HepG2 (cell line): Measurements from ENCODE around the gene MMS19. TPM values are rescaled to one million over a fixed set of nuclear protein-coding genes. Genes with fewer than 3 reads are reported as not detected.
A peak's percentile ranks its signal among the peaks of the same experiment; 100 is the strongest.

ENCODE experiments used
- BORCS8-MEF2B ChIP-seq: sonication (generic); formaldehyde crosslinking; IDR thresholded peaks from 2 replicates; pipeline ENCODE4 v1.8.0; 2022; ENCODE audit warnings: mild to moderate bottlenecking, missing genetic modification reagents
- GABPA ChIP-seq, 2 experiments: IDR thresholded peaks; 2 replicates each; pipeline ENCODE4 v1.6.1; 2011 to 2016; ENCODE audit warnings: low read depth in 2 of 2, low read length in 1 of 2, missing biosample characterization in 1 of 2, missing genetic modification characterization in 1 of 2
- HNRNPH1 ChIP-seq: fragments of 200-400 bp; formaldehyde crosslinking; optimal IDR thresholded peaks from 2 replicates; pipeline ENCODE3; 2017; ENCODE audit warnings: mild to moderate bottlenecking, low read depth, low read length
- ISX ChIP-seq: sonication (generic); formaldehyde crosslinking; conservative IDR thresholded peaks from 2 replicates; pipeline ENCODE4 v1.5.0; 2020; ENCODE audit warnings: missing genetic modification reagents
- MBNL3 ChIP-seq: fragments of 250-450 bp; sonication (Bioruptor Pico); conservative IDR thresholded peaks from 2 replicates; pipeline ENCODE4 v1.8.0; 2022; ENCODE audit warnings: mild to moderate bottlenecking, inconsistent platforms
- MIXL1 ChIP-seq: IDR thresholded peaks from 2 replicates; pipeline ENCODE4 v1.6.1; 2016
- NAIF1 ChIP-seq: sonication (generic); formaldehyde crosslinking; IDR thresholded peaks from 2 replicates; pipeline ENCODE4 v1.5.0; 2020; ENCODE audit warnings: mild to moderate bottlenecking, missing genetic modification reagents, borderline replicate concordance
- NPAS2 ChIP-seq: sonication (generic); formaldehyde crosslinking; IDR thresholded peaks from 2 replicates; pipeline ENCODE4 v1.8.0; 2022; ENCODE audit warnings: mild to moderate bottlenecking, missing genetic modification reagents, borderline replicate concordance
- PHF5A ChIP-seq: IDR thresholded peaks from one replicate; pipeline ENCODE4 v1.6.1; 2018; ENCODE audit warnings: low read depth, missing genetic modification reagents; ENCODE audit not compliant: unreplicated experiment
- RBFOX2 ChIP-seq: fragments of 200-400 bp; formaldehyde crosslinking; IDR thresholded peaks from 2 replicates; pipeline ENCODE4 v1.6.1; 2017; ENCODE audit warnings: low read depth, mild to moderate bottlenecking, low read length
- RORA ChIP-seq: sonication (generic); formaldehyde crosslinking; IDR thresholded peaks from 2 replicates; pipeline ENCODE4 v1.5.0; 2020; ENCODE audit warnings: mild to moderate bottlenecking, missing genetic modification reagents, moderate library complexity
- SMAD3 ChIP-seq: sonication (generic); formaldehyde crosslinking; IDR thresholded peaks from 2 replicates; pipeline ENCODE4 v1.4.0; 2020; ENCODE audit warnings: missing genetic modification reagents
- SRSF9 ChIP-seq: fragments of 200-400 bp; formaldehyde crosslinking; IDR thresholded peaks from 2 replicates; pipeline ENCODE4 v1.6.1; 2018; ENCODE audit warnings: borderline replicate concordance, mild to moderate bottlenecking, low read depth, low read length; ENCODE audit not compliant: insufficient read depth, poor library complexity, severe bottlenecking
- ZNF432 ChIP-seq: sonication (generic); formaldehyde crosslinking; IDR thresholded peaks from 2 replicates; pipeline ENCODE4 v1.5.0; 2020; ENCODE audit warnings: missing genetic modification reagents, mild to moderate bottlenecking, borderline replicate concordance
- ZNF546 ChIP-seq: sonication (generic); formaldehyde crosslinking; conservative IDR thresholded peaks from 2 replicates; pipeline ENCODE4 v1.8.1; 2023; ENCODE audit warnings: mild to moderate bottlenecking, missing genetic modification reagents
- ZNF549 ChIP-seq: sonication (generic); formaldehyde crosslinking; IDR thresholded peaks from 2 replicates; pipeline ENCODE4 v1.5.0; 2020; ENCODE audit warnings: missing genetic modification reagents
- ZNF782 ChIP-seq: sonication (generic); formaldehyde crosslinking; IDR thresholded peaks from 2 replicates; pipeline ENCODE4 v1.4.0; 2020; ENCODE audit warnings: missing genetic modification reagents, mild to moderate bottlenecking, borderline replicate concordance
- ZNF792 ChIP-seq: IDR thresholded peaks from 2 replicates; pipeline ENCODE4 v1.6.1; 2016
- polyA plus RNA-seq, 8 experiments: library from polyadenylated mRNA; depleted of rRNA in 3 of 8; stranded (reverse) in 7 of 8; unstranded in 1 of 8; fragments of >200 nt; fragmentation: Illumina TruSeq in 4 of 8; extraction: Trizol in 4 of 8; gene quantifications; 2 replicates each; pipeline versions ENCODE4 v1.2.1 to v1.2.3, GENCODE V29; 2011 to 2016; ENCODE audit warnings: low read depth in 4 of 8, missing spikeins in 1 of 8, mixed read lengths in 1 of 8; ENCODE audit not compliant: insufficient read depth in 1 of 8
- total RNA-seq, 5 experiments: library from RNA; depleted of rRNA; stranded (reverse); fragments of >200 nt; fragmentation: Illumina TruSeq; extraction: Trizol; gene quantifications; 2 replicates each; pipeline ENCODE4 v1.2.3, GENCODE V29; 2016; ENCODE audit warnings: low read depth in 1 of 5
- TF ChIP-seq, protein P1 (sequence below): sonication (generic); formaldehyde crosslinking; IDR thresholded peaks from 2 replicates; pipeline ENCODE4 v1.4.0; 2020; ENCODE audit warnings: missing genetic modification reagents
- TF ChIP-seq, protein P2 (sequence below): sonication (generic); formaldehyde crosslinking; IDR thresholded peaks from 2 replicates; pipeline ENCODE4 v1.8.0; 2022; ENCODE audit warnings: low read depth, missing genetic modification reagents
- TF ChIP-seq, protein P3 (sequence below): sonication (generic); formaldehyde crosslinking; IDR thresholded peaks from 2 replicates; pipeline ENCODE4 v1.5.0; 2020; ENCODE audit warnings: missing genetic modification reagents

Gene MMS19
- total and polyA plus RNA-seq, 2 of the 13 experiments (the other 11 are each of a cell fraction or from before 2014, with no cell fraction given), result 76.4 to 107 TPM

DNA sequence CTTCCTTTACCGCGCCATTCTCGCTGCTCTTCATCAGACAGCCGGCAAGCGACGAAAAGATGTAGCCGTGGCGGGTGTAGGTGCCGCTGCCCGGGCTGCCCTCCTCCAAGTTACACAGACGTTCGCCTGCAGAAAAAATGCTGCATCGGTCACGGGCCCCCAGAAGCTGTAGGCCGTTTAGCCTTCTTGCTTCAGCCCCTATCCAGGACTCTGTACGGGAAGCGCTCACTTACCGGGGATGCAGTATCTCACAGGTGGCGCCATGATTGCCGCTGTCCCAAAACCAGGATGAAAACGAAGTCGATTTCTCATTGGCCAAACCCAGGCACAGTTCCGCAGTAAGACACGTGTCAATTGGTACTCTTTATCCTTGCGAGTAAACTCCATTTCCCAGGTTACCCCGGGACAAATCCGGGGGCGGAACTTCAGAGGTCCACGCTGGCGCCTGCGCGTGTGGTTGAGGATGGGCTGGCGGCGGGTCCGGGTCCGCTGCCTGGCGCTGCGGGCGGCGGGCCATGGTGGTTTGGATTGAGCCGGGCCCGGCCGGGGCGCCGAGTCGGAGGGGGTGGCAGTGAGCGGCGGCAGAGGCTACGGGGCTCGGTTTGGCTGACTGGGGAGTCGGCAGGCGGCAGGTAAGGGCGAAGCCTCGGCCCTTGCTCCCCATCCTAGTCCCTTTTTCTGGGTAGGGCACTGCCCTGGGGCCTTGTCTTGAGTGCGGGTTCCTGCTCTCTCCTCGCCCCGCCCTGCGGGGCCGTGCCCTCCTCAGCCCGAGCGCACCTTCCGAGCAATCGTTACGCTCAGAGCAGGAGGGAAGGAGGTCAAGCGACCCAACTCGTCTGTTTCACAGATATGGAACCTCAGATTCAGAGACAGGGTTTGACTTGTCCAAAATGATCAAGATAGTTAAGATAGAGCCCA is 52.2 kb downstream of the MMS19 start, which contains the start of the genes EXOSC1 and ZDHHC16 (continued):
- TF ChIP-seq, protein P1, sequence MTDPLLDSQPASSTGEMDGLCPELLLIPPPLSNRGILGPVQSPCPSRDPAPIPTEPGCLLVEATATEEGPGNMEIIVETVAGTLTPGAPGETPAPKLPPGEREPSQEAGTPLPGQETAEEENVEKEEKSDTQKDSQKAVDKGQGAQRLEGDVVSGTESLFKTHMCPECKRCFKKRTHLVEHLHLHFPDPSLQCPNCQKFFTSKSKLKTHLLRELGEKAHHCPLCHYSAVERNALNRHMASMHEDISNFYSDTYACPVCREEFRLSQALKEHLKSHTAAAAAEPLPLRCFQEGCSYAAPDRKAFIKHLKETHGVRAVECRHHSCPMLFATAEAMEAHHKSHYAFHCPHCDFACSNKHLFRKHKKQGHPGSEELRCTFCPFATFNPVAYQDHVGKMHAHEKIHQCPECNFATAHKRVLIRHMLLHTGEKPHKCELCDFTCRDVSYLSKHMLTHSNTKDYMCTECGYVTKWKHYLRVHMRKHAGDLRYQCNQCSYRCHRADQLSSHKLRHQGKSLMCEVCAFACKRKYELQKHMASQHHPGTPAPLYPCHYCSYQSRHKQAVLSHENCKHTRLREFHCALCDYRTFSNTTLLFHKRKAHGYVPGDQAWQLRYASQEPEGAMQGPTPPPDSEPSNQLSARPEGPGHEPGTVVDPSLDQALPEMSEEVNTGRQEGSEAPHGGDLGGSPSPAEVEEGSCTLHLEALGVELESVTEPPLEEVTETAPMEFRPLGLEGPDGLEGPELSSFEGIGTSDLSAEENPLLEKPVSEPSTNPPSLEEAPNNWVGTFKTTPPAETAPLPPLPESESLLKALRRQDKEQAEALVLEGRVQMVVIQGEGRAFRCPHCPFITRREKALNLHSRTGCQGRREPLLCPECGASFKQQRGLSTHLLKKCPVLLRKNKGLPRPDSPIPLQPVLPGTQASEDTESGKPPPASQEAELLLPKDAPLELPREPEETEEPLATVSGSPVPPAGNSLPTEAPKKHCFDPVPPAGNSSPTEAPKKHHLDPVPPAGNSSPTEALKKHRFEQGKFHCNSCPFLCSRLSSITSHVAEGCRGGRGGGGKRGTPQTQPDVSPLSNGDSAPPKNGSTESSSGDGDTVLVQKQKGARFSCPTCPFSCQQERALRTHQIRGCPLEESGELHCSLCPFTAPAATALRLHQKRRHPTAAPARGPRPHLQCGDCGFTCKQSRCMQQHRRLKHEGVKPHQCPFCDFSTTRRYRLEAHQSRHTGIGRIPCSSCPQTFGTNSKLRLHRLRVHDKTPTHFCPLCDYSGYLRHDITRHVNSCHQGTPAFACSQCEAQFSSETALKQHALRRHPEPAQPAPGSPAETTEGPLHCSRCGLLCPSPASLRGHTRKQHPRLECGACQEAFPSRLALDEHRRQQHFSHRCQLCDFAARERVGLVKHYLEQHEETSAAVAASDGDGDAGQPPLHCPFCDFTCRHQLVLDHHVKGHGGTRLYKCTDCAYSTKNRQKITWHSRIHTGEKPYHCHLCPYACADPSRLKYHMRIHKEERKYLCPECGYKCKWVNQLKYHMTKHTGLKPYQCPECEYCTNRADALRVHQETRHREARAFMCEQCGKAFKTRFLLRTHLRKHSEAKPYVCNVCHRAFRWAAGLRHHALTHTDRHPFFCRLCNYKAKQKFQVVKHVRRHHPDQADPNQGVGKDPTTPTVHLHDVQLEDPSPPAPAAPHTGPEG, result 0 out of 2 replicates have a peak, but pooled peaks have one; percentile 40
- TF ChIP-seq MBNL3 (CRISPR knock-in tag), result no peak
- no peak for TF ChIP-seq SRSF9
- TF ChIP-seq MIXL1 (CRISPR knock-in tag), result 0 out of 2 replicates have a peak, but pooled peaks have one; percentile 10
- no peak for TF ChIP-seq ZNF432
- no peak for TF ChIP-seq HNRNPH1
- peak; percentile 62 for TF ChIP-seq BORCS8-MEF2B (CRISPR knock-in tag)
- peak; percentile 16; the same call in 1 of the 2 replicates for TF ChIP-seq ZNF792 (CRISPR knock-in tag)
- TF ChIP-seq NAIF1 (CRISPR knock-in tag), result no peak
- TF ChIP-seq PHF5A (CRISPR knock-in tag), result no peak
- TF ChIP-seq, protein P2, sequence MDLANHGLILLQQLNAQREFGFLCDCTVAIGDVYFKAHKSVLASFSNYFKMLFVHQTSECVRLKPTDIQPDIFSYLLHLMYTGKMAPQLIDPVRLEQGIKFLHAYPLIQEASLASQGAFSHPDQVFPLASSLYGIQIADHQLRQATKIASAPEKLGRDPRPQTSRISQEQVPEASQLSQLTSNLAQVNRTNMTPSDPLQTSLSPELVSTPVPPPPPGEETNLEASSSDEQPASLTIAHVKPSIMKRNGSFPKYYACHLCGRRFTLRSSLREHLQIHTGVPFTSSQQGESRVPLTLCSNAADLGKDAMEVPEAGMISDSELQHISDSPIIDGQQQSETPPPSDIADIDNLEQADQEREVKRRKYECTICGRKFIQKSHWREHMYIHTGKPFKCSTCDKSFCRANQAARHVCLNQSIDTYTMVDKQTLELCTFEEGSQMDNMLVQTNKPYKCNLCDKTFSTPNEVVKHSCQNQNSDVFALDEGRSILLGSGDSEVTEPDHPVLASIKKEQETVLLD (CRISPR knock-in tag), result no peak
- no peak for TF ChIP-seq ZNF549
- no peak for TF ChIP-seq NPAS2
- TF ChIP-seq, protein P3, sequence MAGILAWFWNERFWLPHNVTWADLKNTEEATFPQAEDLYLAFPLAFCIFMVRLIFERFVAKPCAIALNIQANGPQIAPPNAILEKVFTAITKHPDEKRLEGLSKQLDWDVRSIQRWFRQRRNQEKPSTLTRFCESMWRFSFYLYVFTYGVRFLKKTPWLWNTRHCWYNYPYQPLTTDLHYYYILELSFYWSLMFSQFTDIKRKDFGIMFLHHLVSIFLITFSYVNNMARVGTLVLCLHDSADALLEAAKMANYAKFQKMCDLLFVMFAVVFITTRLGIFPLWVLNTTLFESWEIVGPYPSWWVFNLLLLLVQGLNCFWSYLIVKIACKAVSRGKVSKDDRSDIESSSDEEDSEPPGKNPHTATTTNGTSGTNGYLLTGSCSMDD (CRISPR knock-in tag), result no peak
- no peak; the same call in 1 of the 2 replicates for TF ChIP-seq ZNF546 (CRISPR knock-in tag)
- peak; percentile 95 for TF ChIP-seq RBFOX2
- peak; percentile 29; the same call in 1 of the 2 replicates for TF ChIP-seq GABPA (IDR thresholded peaks at IDR 0.05; ENCODE audit: low read depth, low read length)
- peak; percentile 86 for TF ChIP-seq GABPA (CRISPR knock-in tag; IDR thresholded peaks at IDR 0.05; ENCODE audit: low read depth)
- TF ChIP-seq ZNF782, result no peak
- no peak for TF ChIP-seq SMAD3 (CRISPR knock-in tag)
- TF ChIP-seq ISX (CRISPR knock-in tag), result no peak
- TF ChIP-seq RORA (CRISPR knock-in tag), result no peak
